Nephron (organoid): ENCODE measurements around the gene VWF.

ENCODE experiments used
- H3K27ac Mint-ChIP-seq, 3 experiments: 2 replicates each; pipeline ENCODE4 v1.8.0; 2020; ENCODE audit warnings: mixed read lengths in 3 of 3, mild to moderate bottlenecking in 2 of 3, moderate library complexity in 1 of 3
- H3K27me3 Mint-ChIP-seq: 2 replicates; pipeline ENCODE4 v1.8.0; 2021; ENCODE audit warnings: low read depth, mild to moderate bottlenecking, moderate library complexity, mixed read lengths
- H3K36me3 Mint-ChIP-seq: 2 replicates; pipeline ENCODE4 v1.8.0; 2020; ENCODE audit warnings: low read depth, mixed read lengths
- H3K4me1 Mint-ChIP-seq: 2 replicates; pipeline ENCODE4 v1.8.0; 2020; ENCODE audit warnings: mixed read lengths
- H3K4me3 Mint-ChIP-seq, 3 experiments: 2 replicates each; pipeline ENCODE4 v1.8.0; 2020; ENCODE audit warnings: mild to moderate bottlenecking in 3 of 3, mixed read lengths in 3 of 3, moderate library complexity in 2 of 3
- H3K9me3 Mint-ChIP-seq: 2 replicates; pipeline ENCODE4 v1.8.0; 2020; ENCODE audit warnings: mixed read lengths
- TF ChIP-seq, protein P1 (sequence below), 3 experiments: fragments of 200-600 bp; sonication (generic); IDR thresholded peaks; one replicate each; pipeline ENCODE4 v1.5.0; 2021; ENCODE audit warnings: antibody characterized with exemption in 3 of 3; ENCODE audit not compliant: unreplicated experiment in 3 of 3

The VWF gene

DNA sequence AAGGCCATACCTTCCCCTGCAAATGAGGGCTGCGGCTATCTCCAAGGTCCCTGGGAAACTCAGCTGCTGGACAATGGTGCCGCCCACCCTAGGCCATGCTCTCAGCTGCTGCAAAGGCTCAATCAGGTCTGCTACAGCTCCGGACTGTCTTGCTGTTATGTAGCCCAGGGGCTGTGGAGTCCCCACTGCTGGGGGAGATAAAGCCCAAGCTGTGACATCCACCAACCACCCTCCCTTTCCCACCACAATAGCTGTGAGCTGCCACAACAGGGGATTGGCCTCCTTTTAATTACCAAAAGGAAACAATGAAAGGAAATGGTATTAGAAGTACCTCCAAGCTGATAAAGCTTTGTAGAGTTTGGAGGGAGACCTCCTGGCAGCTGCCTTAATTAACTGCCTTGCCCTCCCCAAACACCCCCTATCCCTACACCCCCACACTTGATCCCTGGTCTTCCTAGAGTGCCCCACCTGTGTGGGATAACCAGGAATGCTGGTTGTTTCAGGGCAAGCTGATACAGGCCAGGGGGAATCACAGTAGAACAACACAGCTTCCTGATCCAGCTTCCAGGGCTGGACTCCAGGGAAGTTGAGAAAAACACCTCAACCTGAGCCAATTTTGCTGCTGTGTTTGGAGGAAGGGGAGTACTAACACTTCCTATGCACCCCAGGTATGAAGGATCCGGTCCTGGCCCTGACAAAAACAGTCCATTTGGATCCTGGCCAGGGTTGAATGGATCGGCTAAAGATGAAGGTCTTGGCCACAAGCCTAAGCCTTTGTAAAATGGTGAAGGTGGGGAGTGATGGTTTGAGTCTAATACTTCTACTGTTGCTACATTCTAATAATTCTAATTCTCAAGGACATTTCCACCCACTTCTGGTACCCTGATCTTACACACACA lies at the start of gene VWF:
Gene VWF, minus strand, starts transcription at position 260 of the 899 bp plus-strand sequence. CDS start 1,474 bp downstream, outside the sequence.
- Mint-ChIP-seq H3K4me1 (peaks cover 10% of the 10 kb centered on the region), H3K9me3 (no peaks in the 10 kb centered on the region), H3K36me3 (no peaks in the 10 kb centered on the region), H3K27me3 (peaks cover 17% of the 10 kb centered on the region), H3K27ac (peak within 1 kb of the TSS in 1 of 3 experiments; percentile 31), H3K4me3 (no peak within 1 kb of the TSS)
- TF ChIP-seq, protein P1, sequence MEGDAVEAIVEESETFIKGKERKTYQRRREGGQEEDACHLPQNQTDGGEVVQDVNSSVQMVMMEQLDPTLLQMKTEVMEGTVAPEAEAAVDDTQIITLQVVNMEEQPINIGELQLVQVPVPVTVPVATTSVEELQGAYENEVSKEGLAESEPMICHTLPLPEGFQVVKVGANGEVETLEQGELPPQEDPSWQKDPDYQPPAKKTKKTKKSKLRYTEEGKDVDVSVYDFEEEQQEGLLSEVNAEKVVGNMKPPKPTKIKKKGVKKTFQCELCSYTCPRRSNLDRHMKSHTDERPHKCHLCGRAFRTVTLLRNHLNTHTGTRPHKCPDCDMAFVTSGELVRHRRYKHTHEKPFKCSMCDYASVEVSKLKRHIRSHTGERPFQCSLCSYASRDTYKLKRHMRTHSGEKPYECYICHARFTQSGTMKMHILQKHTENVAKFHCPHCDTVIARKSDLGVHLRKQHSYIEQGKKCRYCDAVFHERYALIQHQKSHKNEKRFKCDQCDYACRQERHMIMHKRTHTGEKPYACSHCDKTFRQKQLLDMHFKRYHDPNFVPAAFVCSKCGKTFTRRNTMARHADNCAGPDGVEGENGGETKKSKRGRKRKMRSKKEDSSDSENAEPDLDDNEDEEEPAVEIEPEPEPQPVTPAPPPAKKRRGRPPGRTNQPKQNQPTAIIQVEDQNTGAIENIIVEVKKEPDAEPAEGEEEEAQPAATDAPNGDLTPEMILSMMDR (IDR thresholded peaks at IDR 0.05; ENCODE audit: unreplicated experiment in 3 of 3), result no peak

DNA sequence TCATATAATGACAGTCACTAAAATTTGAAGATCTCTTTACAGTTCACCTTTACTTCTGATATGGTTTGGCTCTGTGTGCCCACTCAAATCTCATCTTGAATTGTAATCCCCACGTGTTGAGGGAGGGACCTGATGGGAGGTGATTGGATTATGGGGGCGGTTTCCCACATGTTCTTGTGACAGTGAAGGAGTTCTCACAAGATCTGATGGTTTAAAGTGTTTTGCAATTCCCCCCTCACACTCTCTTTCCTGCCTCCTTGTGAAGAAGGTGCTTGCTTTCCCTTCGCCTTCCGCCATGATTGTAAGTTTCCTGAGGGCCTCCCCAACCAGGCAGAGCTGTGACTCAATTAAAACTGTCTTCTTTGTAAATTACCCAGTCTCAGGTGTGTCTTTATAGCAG lies 48.4 kb upstream of the VWF start:
- Mint-ChIP-seq H3K4me1 (peaks cover 8% of the 10 kb centered on the region), H3K36me3 (no peaks in the 10 kb centered on the region), H3K9me3 (peaks cover 2% of the 10 kb centered on the region), H3K27me3 (peaks cover 5% of the 10 kb centered on the region), H3K4me3 (no peak overlapping the region), H3K27ac (no peak overlapping the region)
- TF ChIP-seq, protein P1 (IDR thresholded peaks at IDR 0.05; ENCODE audit: unreplicated experiment in 3 of 3), result no peak

DNA sequence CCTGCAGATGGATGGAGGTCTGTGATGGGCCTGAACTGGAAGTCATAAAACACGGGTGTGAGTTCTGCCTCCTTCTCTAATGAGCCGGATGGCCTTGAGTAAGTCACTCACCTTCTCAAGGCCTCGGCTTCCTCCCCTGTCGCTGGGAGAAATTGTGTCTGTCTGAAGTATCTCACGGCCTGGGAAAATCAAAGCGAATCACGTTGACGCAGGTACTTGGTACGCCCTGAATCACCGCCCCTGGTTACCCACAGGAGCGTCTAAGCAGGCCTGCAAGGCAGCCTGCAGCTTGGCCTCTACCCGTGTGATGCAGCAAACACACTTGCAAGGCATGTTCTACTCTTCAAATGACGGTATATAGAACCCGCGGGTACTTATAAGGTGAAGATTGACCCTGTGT lies 47.6 kb upstream of the VWF start:
- no peak overlapping the region for H3K27ac Mint-ChIP-seq
- no peak overlapping the region for H3K4me3 Mint-ChIP-seq
- no peaks in the 10 kb centered on the region for H3K36me3 Mint-ChIP-seq
- H3K9me3 Mint-ChIP-seq, result peaks cover 2% of the 10 kb centered on the region
- peaks cover 9% of the 10 kb centered on the region for H3K27me3 Mint-ChIP-seq
- peaks cover 16% of the 10 kb centered on the region for H3K4me1 Mint-ChIP-seq
- TF ChIP-seq, protein P1 (IDR thresholded peaks at IDR 0.05; ENCODE audit: unreplicated experiment in 3 of 3), result no peak

DNA sequence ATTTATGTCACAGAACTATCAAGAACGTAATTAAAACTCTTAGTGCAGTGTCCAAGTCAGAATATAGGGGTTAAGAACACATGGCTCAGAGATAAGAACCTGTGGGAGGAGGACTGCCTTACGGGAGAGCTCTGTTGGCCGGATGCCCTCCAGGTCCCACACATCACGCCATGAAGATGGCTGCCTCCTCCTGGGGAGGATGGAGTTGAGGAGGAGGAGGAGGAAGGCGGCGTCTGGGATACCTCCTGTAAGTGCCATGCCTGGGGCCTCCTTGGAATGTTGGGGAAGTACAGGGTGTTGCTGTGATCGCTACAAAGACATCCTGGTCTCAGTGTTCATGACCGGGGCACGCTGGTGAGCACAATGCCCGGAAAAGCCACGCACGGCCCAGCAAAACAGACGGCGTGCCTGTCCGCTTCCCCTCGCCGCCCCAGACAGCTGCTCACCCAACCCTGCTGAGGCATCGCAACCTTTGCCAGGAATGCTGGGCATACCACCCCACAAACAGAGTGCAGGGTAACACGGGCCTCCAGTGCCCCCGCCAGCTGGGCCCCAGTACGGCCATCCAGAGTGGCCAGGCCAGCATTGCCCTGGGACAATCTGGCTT lies 47.0 kb upstream of the VWF start:
- H3K9me3 Mint-ChIP-seq, result peaks cover 2% of the 10 kb centered on the region
- TF ChIP-seq, protein P1 (IDR thresholded peaks at IDR 0.05; ENCODE audit: unreplicated experiment in 3 of 3), result no peak
- no peak overlapping the region for H3K4me3 Mint-ChIP-seq
- H3K4me1 Mint-ChIP-seq, result peaks cover 16% of the 10 kb centered on the region
- no peak overlapping the region for H3K27ac Mint-ChIP-seq
- H3K27me3 Mint-ChIP-seq, result peaks cover 9% of the 10 kb centered on the region
- no peaks in the 10 kb centered on the region for H3K36me3 Mint-ChIP-seq

DNA sequence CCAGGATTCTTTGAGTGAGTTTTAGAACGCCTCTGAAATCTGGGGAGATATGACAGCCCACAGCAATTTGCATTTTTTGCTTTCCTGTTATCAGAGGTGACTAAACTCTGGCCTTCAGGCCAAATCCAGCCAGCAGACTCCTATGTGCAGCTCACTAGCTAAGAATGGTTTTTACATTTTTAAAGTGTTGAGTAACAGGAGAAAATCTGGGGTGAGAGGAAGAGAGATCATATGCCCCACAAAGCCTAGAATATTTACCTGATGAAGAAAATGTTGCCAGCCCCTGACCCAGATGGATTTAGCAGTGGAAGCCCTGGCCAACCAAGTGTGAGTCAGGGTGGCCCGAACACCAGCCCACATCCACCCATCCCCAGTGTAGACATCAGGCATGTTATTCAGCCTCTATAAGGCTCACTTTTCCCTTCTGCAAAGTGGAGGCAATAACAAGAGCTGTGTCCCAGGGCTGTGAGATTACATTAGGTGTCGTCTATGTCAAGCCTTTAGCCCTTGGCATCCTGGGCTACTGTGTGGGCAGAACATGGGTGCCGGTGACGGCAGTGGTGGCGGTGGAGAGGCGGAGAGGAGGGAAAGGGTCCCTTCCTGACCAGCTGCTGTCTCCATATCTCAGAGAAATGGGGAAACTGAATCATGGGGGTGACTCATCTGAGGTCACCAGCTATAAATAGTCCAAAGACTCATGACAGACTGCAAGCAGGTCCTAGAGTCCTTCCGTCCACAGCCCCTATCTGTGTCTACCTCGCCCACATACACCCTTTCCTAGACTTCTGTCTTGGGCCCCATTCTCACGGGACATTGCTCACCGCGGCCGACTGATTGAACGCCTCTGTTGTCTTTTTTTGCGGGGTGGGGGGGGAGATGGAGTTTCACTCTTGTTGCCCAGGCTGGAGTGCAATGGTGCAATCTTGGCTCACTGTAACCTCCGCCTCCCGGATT lies 43.1 kb upstream of the VWF start:
- no peaks in the 10 kb centered on the region for H3K9me3 Mint-ChIP-seq
- peaks cover 9% of the 10 kb centered on the region for H3K27me3 Mint-ChIP-seq
- H3K4me3 Mint-ChIP-seq, result no peak overlapping the region
- H3K27ac Mint-ChIP-seq, result peak overlapping the region in 1 of 3 experiments; percentile 8
- H3K4me1 Mint-ChIP-seq, result peaks cover 16% of the 10 kb centered on the region
- TF ChIP-seq, protein P1 (IDR thresholded peaks at IDR 0.05; ENCODE audit: unreplicated experiment in 3 of 3), result no peak
- no peaks in the 10 kb centered on the region for H3K36me3 Mint-ChIP-seq
